HG02610 (cell line): ENCODE results near the gene OR6B2.

ENCODE experiments used
- ATAC-seq: cut with Tn5 transposase; IDR thresholded peaks from one replicate; pipeline ENCODE4 v1.9.1; 2021; ENCODE audit warnings: mild to moderate bottlenecking, moderate library complexity; ENCODE audit not compliant: unreplicated experiment

OR6B2 gene

DNA sequence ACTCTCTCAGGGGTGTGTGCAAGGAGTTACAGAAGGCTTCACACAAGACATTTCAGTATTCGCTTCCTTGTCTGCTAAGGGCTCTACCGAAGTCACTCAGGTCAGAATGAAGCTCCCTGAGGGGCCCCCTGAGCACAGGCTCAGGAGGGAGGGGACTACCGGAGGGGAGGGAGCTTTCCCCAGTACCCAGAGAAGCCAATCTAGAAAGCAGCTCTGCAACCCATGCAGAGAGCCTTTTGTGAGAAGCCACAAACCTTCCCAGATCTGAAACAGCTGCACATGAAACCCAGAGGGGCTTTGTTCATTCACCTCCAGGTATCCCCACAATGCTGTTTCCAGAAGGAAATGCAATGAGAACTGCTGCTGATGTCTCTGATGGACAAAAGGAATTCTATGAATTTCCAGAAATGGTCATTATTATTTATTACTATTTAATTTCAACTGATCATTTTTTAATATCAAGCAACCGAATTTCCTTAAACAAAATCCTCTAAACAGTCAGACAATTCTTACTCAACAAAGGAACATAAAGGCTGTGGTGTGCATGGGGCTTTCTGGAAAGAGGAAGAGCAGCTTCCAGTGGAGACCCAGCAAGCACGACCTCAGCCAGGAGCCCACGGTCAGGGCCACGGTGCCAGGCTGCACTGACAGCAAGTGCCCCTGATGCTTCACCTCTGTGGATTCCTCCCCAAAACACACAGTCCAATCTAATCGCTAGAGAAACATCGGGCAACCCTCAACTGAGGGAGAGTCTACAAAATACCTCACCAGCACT, 47.0 kb downstream of the OR6B2 start:
- no peak for ATAC-seq
